Body of pancreas (tissue), 4 donors: Measurements from ENCODE around the gene SMIM11. TPM values are rescaled to one million over a fixed set of nuclear protein-coding genes. Genes with fewer than 3 reads are reported as not detected.

Source experiments
- ATAC-seq: fragments of 150-250 bp; one replicate; pipeline ENCODE4 v1.9.1; 2016
- DNase-seq, 4 donors: peaks; one replicate each; pipeline ENCODE4 v3.0.0-alpha.2; 2019
- H3K27ac ChIP-seq, 4 donors: fragments of 200-600 bp; sonication (generic); 1 replicate in 3 of 4; 2 replicates in 1 of 4; pipeline versions ENCODE4 v1.5.1 to v1.6.1; 2016 to 2019; ENCODE audit warnings: mild to moderate bottlenecking in 1 of 4, mixed read lengths in 1 of 4, moderate library complexity in 1 of 4
- H3K27me3 ChIP-seq, 2 donors: fragments of 200-600 bp; sonication (generic); one replicate each; pipeline ENCODE4 v1.6.0; 2016; ENCODE audit warnings: mild to moderate bottlenecking in 1 of 2
- H3K36me3 ChIP-seq, 2 donors: fragments of 200-600 bp; sonication (generic); replicated peaks in 1 of 2; 2 replicates each; pipeline ENCODE4 v1.5.1; 2016; ENCODE audit warnings: low read depth in 2 of 2; ENCODE audit not compliant: insufficient read depth in 1 of 2
- H3K4me1 ChIP-seq: fragments of 200-600 bp; sonication (generic); one replicate; pipeline ENCODE4 v1.6.0; 2016
- H3K4me3 ChIP-seq, 2 donors: fragments of 200-600 bp; sonication (generic); 1 replicate in 1 of 2; 2 replicates in 1 of 2; pipeline ENCODE4 v1.5.1; 2016 to 2019
- H3K9me3 ChIP-seq, 3 donors: fragments of 200-600 bp; sonication (generic); 1 replicate in 2 of 3; 2 replicates in 1 of 3; pipeline ENCODE4 v1.5.1; 2016
- POLR2A ChIP-seq, 3 donors: fragments of 450-650 bp; IDR thresholded peaks; one replicate each; pipeline ENCODE4 v1.6.1; 2016; ENCODE audit warnings: antibody characterized with exemption in 3 of 3, mild to moderate bottlenecking in 2 of 3
- WGBS, 2 donors: methylation state at CpG; one replicate each; pipeline ENCODE4 v1.1.5; 2017; 5-methylcytosine and 5-hydroxymethylcytosine counted together
- intact Hi-C: fragments of 100-400 bp; cut with DNase I; formaldehyde crosslinking; loops from one replicate; pipeline ENCODE4 v1.15.1; 2023
- total RNA-seq, 2 donors: library from RNA; depleted of rRNA; stranded (reverse); fragments of >200 nt; gene quantifications; one replicate each; pipeline ENCODE4 v1.1.0, GENCODE V29; 2016
- TF ChIP-seq, protein P1 (sequence below), 7 experiments: fragments of 450-650 bp in 4 of 7; fragments of 200-600 bp in 3 of 7; sonication (generic) in 3 of 7; IDR thresholded peaks; one replicate each; pipeline ENCODE4 v1.5.1; 2016 to 2019; ENCODE audit warnings: antibody characterized with exemption in 7 of 7

The SMIM11 gene
- total RNA-seq, 2 donors from 2014 or later, result 3.4 to 22.1 TPM

GRCh38 chr21:34345091-34345871 is 30.0 kb upstream of the SMIM11 start:
- TF ChIP-seq, protein P1, sequence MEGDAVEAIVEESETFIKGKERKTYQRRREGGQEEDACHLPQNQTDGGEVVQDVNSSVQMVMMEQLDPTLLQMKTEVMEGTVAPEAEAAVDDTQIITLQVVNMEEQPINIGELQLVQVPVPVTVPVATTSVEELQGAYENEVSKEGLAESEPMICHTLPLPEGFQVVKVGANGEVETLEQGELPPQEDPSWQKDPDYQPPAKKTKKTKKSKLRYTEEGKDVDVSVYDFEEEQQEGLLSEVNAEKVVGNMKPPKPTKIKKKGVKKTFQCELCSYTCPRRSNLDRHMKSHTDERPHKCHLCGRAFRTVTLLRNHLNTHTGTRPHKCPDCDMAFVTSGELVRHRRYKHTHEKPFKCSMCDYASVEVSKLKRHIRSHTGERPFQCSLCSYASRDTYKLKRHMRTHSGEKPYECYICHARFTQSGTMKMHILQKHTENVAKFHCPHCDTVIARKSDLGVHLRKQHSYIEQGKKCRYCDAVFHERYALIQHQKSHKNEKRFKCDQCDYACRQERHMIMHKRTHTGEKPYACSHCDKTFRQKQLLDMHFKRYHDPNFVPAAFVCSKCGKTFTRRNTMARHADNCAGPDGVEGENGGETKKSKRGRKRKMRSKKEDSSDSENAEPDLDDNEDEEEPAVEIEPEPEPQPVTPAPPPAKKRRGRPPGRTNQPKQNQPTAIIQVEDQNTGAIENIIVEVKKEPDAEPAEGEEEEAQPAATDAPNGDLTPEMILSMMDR (IDR thresholded peaks at IDR 0.05), result no peak
- no peak for TF ChIP-seq POLR2A (IDR thresholded peaks at IDR 0.05)
- H3K9me3 ChIP-seq, result no peaks in the 10 kb centered on the region
- no peak overlapping the region for H3K27ac ChIP-seq
- DNase-seq (peak in 1 of 4 donors; percentile 7), ATAC-seq (no peak)
- H3K36me3 ChIP-seq, result no peaks in the 10 kb centered on the region
- no peak overlapping the region for H3K4me3 ChIP-seq
- no peaks in the 10 kb centered on the region for H3K4me1 ChIP-seq
- intact Hi-C loops, result loop anchor here (5.0 kb wide), 1 partner anchor 423 kb away; no protein-coding TSS in a partner anchor
- 54 to 62% methylated on average over 12 to 15 of the region's 15 CpGs for WGBS, 2 donors
- no peaks in the 10 kb centered on the region for H3K27me3 ChIP-seq

- Histone ChIP-seq H3K36me3 (no peaks in the 10 kb centered on the region), H3K4me3 (no peak overlapping the region), H3K27me3 (no peaks in the 10 kb centered on the region), H3K9me3 (no peaks in the 10 kb centered on the region), H3K27ac (no peak overlapping the region), H3K4me1 (no peaks in the 10 kb centered on the region)
- TF ChIP-seq POLR2A (IDR thresholded peaks at IDR 0.05), result no peak
- TF ChIP-seq, protein P1 (IDR thresholded peaks at IDR 0.05), result no peak
- ATAC-seq (no peak), DNase-seq (no peak)
- WGBS, 2 donors, result 44 to 62% methylated on average over 8 to 10 of the region's 10 CpGs
- intact Hi-C loops, result loop anchor here (5.0 kb wide), 1 partner anchor 424 kb away; no protein-coding TSS in a partner anchor
These were observed 29.4 kb upstream of the SMIM11 start for GRCh38 chr21:34345892-34346291.

- no peak for TF ChIP-seq POLR2A (IDR thresholded peaks at IDR 0.05)
- TF ChIP-seq, protein P1 (IDR thresholded peaks at IDR 0.05), result no peak
- Histone ChIP-seq H3K4me1 (no peaks in the 10 kb centered on the region), H3K36me3 (no peaks in the 10 kb centered on the region), H3K4me3 (no peak overlapping the region), H3K27me3 (no peaks in the 10 kb centered on the region), H3K27ac (no peak overlapping the region), H3K9me3 (no peaks in the 10 kb centered on the region)
- intact Hi-C loops, result loop anchor here (5.0 kb wide), 1 partner anchor 427 kb away; no protein-coding TSS in a partner anchor
- 60% methylated on average over 5 of the region's 5 CpGs for WGBS, 2 donors
- ATAC-seq (no peak), DNase-seq (no peak)
These were observed 26.3 kb upstream of the SMIM11 start for GRCh38 chr21:34348890-34349519.

- no peak overlapping the region for H3K4me3 ChIP-seq
- TF ChIP-seq POLR2A (IDR thresholded peaks at IDR 0.05), result no peak
- TF ChIP-seq, protein P1 (IDR thresholded peaks at IDR 0.05), result peak; percentile 28 to 81 (median 62)
- H3K27me3 ChIP-seq, result no peaks in the 10 kb centered on the region
- 20 to 22% methylated on average over 6 of the region's 6 CpGs for WGBS, 2 donors
- H3K4me1 ChIP-seq, result no peaks in the 10 kb centered on the region
- ATAC-seq, result peak; percentile 76
- H3K9me3 ChIP-seq, result no peaks in the 10 kb centered on the region
- intact Hi-C loops, result no loop called here
- DNase-seq, result peak; percentile 45 to 68 (median 62)
- H3K27ac ChIP-seq, result no peak overlapping the region
- H3K36me3 ChIP-seq, result no peaks in the 10 kb centered on the region
These were observed 23.5 kb upstream of the SMIM11 start for GRCh38 chr21:34351786-34352241.
